ENCODE results near the gene NXPE1. TPM values are rescaled to one million over a fixed set of nuclear protein-coding genes. Genes with fewer than 3 reads are reported as not detected.

NXPE1 gene
- total and polyA plus RNA-seq, 4 donors: not detected

Small RNAs within 50 kb of the gene (small RNA-seq; reads per million reads assigned to genes)
- gene RF01210 (ENCODE audit: low replicate concordance): not detected

Other genes with a start within 250 kb of the NXPE1 start
- gene C11orf71, start 159.4 kb downstream of the NXPE1 start, total RNA-seq: 10 to 100 TPM; 10.9 to 14.4 TPM
- gene C11orf71, start 159.4 kb downstream of the NXPE1 start, polyA plus RNA-seq: 10 to 100 TPM; 10.1 to 11.5 TPM
- gene RBM7, start 159.2 kb downstream of the NXPE1 start, total RNA-seq: 10 to 100 TPM; 25.5 to 57.3 TPM
- gene RBM7, start 159.2 kb downstream of the NXPE1 start, polyA plus RNA-seq: 10 to 100 TPM in 1 of 2 donors, 1 to 10 TPM in 1; 7.9 to 23.0 TPM
- gene REXO2, start 120.4 kb downstream of the NXPE1 start, total RNA-seq: 10 to 100 TPM; 57.1 to 83.2 TPM
- gene REXO2, start 120.4 kb downstream of the NXPE1 start, polyA plus RNA-seq: 10 to 100 TPM; 58.0 to 77.6 TPM
- not detected for gene NXPE4, start 35.9 kb upstream of the NXPE1 start, total RNA-seq
- gene NXPE4, start 35.9 kb upstream of the NXPE1 start, polyA plus RNA-seq: not detected
- under 1 TPM; 0.15 to 0.34 TPM for gene NXPE2, start 118.6 kb upstream of the NXPE1 start, total RNA-seq
- gene NXPE2, start 118.6 kb upstream of the NXPE1 start, polyA plus RNA-seq: under 1 TPM in 1 of 2 donors, not detected in 1; 0.02 TPM

Measured in lung (tissue), 5 donors.